T-helper 1 cell treated with Interleukin-12 subunit alpha and Interleukin-12 subunit beta and Interleukin-4 antibody, amounts not matched to agents 30 μg/mL and 1 μg/mL, for 36 hours (primary cell): Measurements from ENCODE around the gene TMEM167A.

Source experiments
- H3K27ac Mint-ChIP-seq: one replicate; pipeline ENCODE4 v1.8.0; 2021; ENCODE audit warnings: mild to moderate bottlenecking, mixed read lengths
- H3K27me3 Mint-ChIP-seq: one replicate; pipeline ENCODE4 v1.8.0; 2021; ENCODE audit warnings: low read depth, mixed read lengths
- H3K36me3 Mint-ChIP-seq: one replicate; pipeline ENCODE4 v1.8.0; 2021; ENCODE audit warnings: low read depth, mixed read lengths
- H3K4me1 Mint-ChIP-seq: one replicate; pipeline ENCODE4 v1.8.0; 2021; ENCODE audit warnings: low read depth, mixed read lengths
- H3K4me3 Mint-ChIP-seq: one replicate; pipeline ENCODE4 v1.8.0; 2021; ENCODE audit warnings: mild to moderate bottlenecking, moderate library complexity, mixed read lengths
- H3K9me3 Mint-ChIP-seq: one replicate; pipeline ENCODE4 v1.8.0; 2021; ENCODE audit warnings: mixed read lengths

TMEM167A gene

GRCh38 chr5:83035373-83036100 is 41.7 kb downstream of the TMEM167A start:
- H3K4me1 Mint-ChIP-seq: peaks cover 4% of the 10 kb centered on the region
- H3K9me3 Mint-ChIP-seq: no peaks in the 10 kb centered on the region
- no peaks in the 10 kb centered on the region for H3K27me3 Mint-ChIP-seq
- no peak overlapping the region for H3K27ac Mint-ChIP-seq
- no peak overlapping the region for H3K4me3 Mint-ChIP-seq
- no peaks in the 10 kb centered on the region for H3K36me3 Mint-ChIP-seq

- Mint-ChIP-seq H3K27ac (no peak overlapping the region), H3K36me3 (no peaks in the 10 kb centered on the region), H3K27me3 (no peaks in the 10 kb centered on the region), H3K4me3 (no peak overlapping the region), H3K9me3 (no peaks in the 10 kb centered on the region), H3K4me1 (peaks cover 4% of the 10 kb centered on the region)
Measured at GRCh38 chr5:83034528-83035207, 42.5 kb downstream of the TMEM167A start.

- H3K36me3 Mint-ChIP-seq: no peaks in the 10 kb centered on the region
- no peaks in the 10 kb centered on the region for H3K27me3 Mint-ChIP-seq
Measured at GRCh38 chr5:83034036-83034435, 43.2 kb downstream of the TMEM167A start.

GRCh38 chr5:83031381-83031780 is 45.8 kb downstream of the TMEM167A start:
- H3K4me3 Mint-ChIP-seq: no peak overlapping the region

More at GRCh38 chr5:83034036-83034435, 43.2 kb downstream of the TMEM167A start:
- Mint-ChIP-seq H3K27ac (no peak overlapping the region), H3K4me3 (no peak overlapping the region), H3K4me1 (peaks cover 4% of the 10 kb centered on the region), H3K9me3 (no peaks in the 10 kb centered on the region)

GRCh38 chr5:83029912-83030311 is 47.3 kb downstream of the TMEM167A start:
- Mint-ChIP-seq H3K27ac (no peak overlapping the region), H3K4me3 (no peak overlapping the region), H3K27me3 (no peaks in the 10 kb centered on the region), H3K9me3 (no peaks in the 10 kb centered on the region), H3K36me3 (no peaks in the 10 kb centered on the region), H3K4me1 (no peaks in the 10 kb centered on the region)

More at GRCh38 chr5:83031381-83031780, 45.8 kb downstream of the TMEM167A start:
- H3K36me3 Mint-ChIP-seq: no peaks in the 10 kb centered on the region
- H3K27ac Mint-ChIP-seq: no peak overlapping the region
- no peaks in the 10 kb centered on the region for H3K27me3 Mint-ChIP-seq
- H3K9me3 Mint-ChIP-seq: no peaks in the 10 kb centered on the region
- H3K4me1 Mint-ChIP-seq: no peaks in the 10 kb centered on the region

- Mint-ChIP-seq H3K9me3 (no peaks in the 10 kb centered on the region), H3K4me3 (no peak overlapping the region), H3K27ac (no peak overlapping the region), H3K36me3 (no peaks in the 10 kb centered on the region), H3K4me1 (no peaks in the 10 kb centered on the region), H3K27me3 (no peaks in the 10 kb centered on the region)
Measured at GRCh38 chr5:83026930-83027687, 50.1 kb downstream of the TMEM167A start.

- no peak overlapping the region for H3K4me3 Mint-ChIP-seq
- no peaks in the 10 kb centered on the region for H3K27me3 Mint-ChIP-seq
- no peaks in the 10 kb centered on the region for H3K4me1 Mint-ChIP-seq
- no peaks in the 10 kb centered on the region for H3K9me3 Mint-ChIP-seq
- no peaks in the 10 kb centered on the region for H3K36me3 Mint-ChIP-seq
- no peak overlapping the region for H3K27ac Mint-ChIP-seq
Measured at GRCh38 chr5:83026516-83026915, 50.7 kb downstream of the TMEM167A start.

GRCh38 chr5:83025690-83026478 is 51.3 kb downstream of the TMEM167A start:
- Mint-ChIP-seq H3K4me3 (no peak overlapping the region), H3K27ac (no peak overlapping the region), H3K9me3 (no peaks in the 10 kb centered on the region), H3K36me3 (no peaks in the 10 kb centered on the region), H3K4me1 (no peaks in the 10 kb centered on the region), H3K27me3 (no peaks in the 10 kb centered on the region)

- H3K27ac Mint-ChIP-seq: no peak overlapping the region
- no peaks in the 10 kb centered on the region for H3K27me3 Mint-ChIP-seq
- no peak overlapping the region for H3K4me3 Mint-ChIP-seq
- H3K9me3 Mint-ChIP-seq: no peaks in the 10 kb centered on the region
- no peaks in the 10 kb centered on the region for H3K36me3 Mint-ChIP-seq
- no peaks in the 10 kb centered on the region for H3K4me1 Mint-ChIP-seq
Measured at GRCh38 chr5:83022334-83022733, 54.9 kb downstream of the TMEM167A start.

GRCh38 chr5:83015676-83016075 is 61.5 kb downstream of the TMEM167A start:
- Mint-ChIP-seq H3K36me3 (no peaks in the 10 kb centered on the region), H3K27me3 (no peaks in the 10 kb centered on the region), H3K4me1 (no peaks in the 10 kb centered on the region), H3K4me3 (no peak overlapping the region), H3K27ac (no peak overlapping the region), H3K9me3 (no peaks in the 10 kb centered on the region)

GRCh38 chr5:83011985-83012384 is 65.2 kb downstream of the TMEM167A start:
- no peak overlapping the region for H3K4me3 Mint-ChIP-seq
- no peak overlapping the region for H3K27ac Mint-ChIP-seq
- H3K9me3 Mint-ChIP-seq: no peaks in the 10 kb centered on the region
- H3K4me1 Mint-ChIP-seq: no peaks in the 10 kb centered on the region
- no peaks in the 10 kb centered on the region for H3K36me3 Mint-ChIP-seq
- H3K27me3 Mint-ChIP-seq: no peaks in the 10 kb centered on the region

- H3K9me3 Mint-ChIP-seq: no peaks in the 10 kb centered on the region
- no peaks in the 10 kb centered on the region for H3K36me3 Mint-ChIP-seq
- H3K4me3 Mint-ChIP-seq: no peak overlapping the region
- no peaks in the 10 kb centered on the region for H3K4me1 Mint-ChIP-seq
- no peak overlapping the region for H3K27ac Mint-ChIP-seq
- no peaks in the 10 kb centered on the region for H3K27me3 Mint-ChIP-seq
Measured at GRCh38 chr5:83009408-83009807, 67.8 kb downstream of the TMEM167A start.

- no peak overlapping the region for H3K27ac Mint-ChIP-seq
- H3K4me3 Mint-ChIP-seq: no peak overlapping the region
- H3K27me3 Mint-ChIP-seq: no peaks in the 10 kb centered on the region
- H3K36me3 Mint-ChIP-seq: no peaks in the 10 kb centered on the region
- no peaks in the 10 kb centered on the region for H3K4me1 Mint-ChIP-seq
- H3K9me3 Mint-ChIP-seq: no peaks in the 10 kb centered on the region
Measured at GRCh38 chr5:83007755-83008154, 69.4 kb downstream of the TMEM167A start.

GRCh38 chr5:83006683-83007283 is 70.4 kb downstream of the TMEM167A start:
- no peaks in the 10 kb centered on the region for H3K36me3 Mint-ChIP-seq
- H3K9me3 Mint-ChIP-seq: no peaks in the 10 kb centered on the region
- H3K27me3 Mint-ChIP-seq: no peaks in the 10 kb centered on the region
- no peaks in the 10 kb centered on the region for H3K4me1 Mint-ChIP-seq
- no peak overlapping the region for H3K27ac Mint-ChIP-seq
- H3K4me3 Mint-ChIP-seq: no peak overlapping the region
